MG63 (cell line): Measurements from ENCODE around the gene ARHGEF7. TPM values are rescaled to one million over a fixed set of nuclear protein-coding genes. Genes with fewer than 3 reads are reported as not detected.

ENCODE experiments used
- DNase-seq: peaks from one replicate; pipeline ENCODE4 v3.0.0-alpha.2; 2020
- H3K27me3 ChIP-seq: fragments of 250-450 bp; sonication (Bioruptor Pico); 2 replicates; pipeline ENCODE4 v1.5.1; 2020; ENCODE audit warnings: mild to moderate bottlenecking, moderate library complexity
- H3K36me3 ChIP-seq: fragments of 250-450 bp; sonication (Bioruptor Pico); 2 replicates; pipeline ENCODE4 v1.5.1; 2020; ENCODE audit warnings: mild to moderate bottlenecking, moderate library complexity
- H3K4me3 ChIP-seq: fragments of 250-450 bp; sonication (Bioruptor Pico); 2 replicates; pipeline ENCODE4 v1.5.1; 2020; ENCODE audit warnings: mild to moderate bottlenecking, moderate library complexity
- H3K9me3 ChIP-seq: fragments of 250-450 bp; sonication (Bioruptor Pico); 2 replicates; pipeline ENCODE4 v1.5.1; 2020; ENCODE audit warnings: mild to moderate bottlenecking, moderate library complexity
- total RNA-seq: library from RNA; depleted of rRNA; stranded (reverse); fragments of >200 nt; shearing (Covaris generic); gene quantifications from 2 replicates; pipeline ENCODE4 v1.2.3, GENCODE V29; 2014; ENCODE audit warnings: low replicate concordance

ARHGEF7 gene
- total RNA-seq, 1 experiment from 2014 or later = 9.7 TPM

DNA sequence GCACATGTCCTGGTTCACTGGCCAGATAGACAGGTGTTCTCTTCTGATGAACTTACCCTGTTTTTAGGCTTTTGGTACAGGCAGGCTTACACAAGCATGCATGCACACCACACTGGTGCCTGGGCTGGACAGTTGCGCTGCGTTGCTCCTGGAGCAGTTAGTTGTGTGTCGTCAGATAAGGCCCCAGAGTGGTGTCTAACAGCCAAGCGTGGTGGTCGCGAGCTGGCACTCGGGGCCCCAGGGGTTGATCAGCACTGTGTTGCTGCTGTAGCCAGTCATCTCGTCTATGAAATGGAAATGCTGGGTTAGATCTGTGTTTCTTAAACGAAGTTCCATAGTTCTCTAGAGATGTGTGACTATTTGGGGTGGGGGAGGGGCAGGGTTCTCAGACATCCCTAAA, 180.8 kb downstream of the ARHGEF7 start:
- Histone ChIP-seq H3K36me3 (peaks cover 3% of the 10 kb centered on the region), H3K4me3 (no peak overlapping the region)
- no peak for DNase-seq

DNA sequence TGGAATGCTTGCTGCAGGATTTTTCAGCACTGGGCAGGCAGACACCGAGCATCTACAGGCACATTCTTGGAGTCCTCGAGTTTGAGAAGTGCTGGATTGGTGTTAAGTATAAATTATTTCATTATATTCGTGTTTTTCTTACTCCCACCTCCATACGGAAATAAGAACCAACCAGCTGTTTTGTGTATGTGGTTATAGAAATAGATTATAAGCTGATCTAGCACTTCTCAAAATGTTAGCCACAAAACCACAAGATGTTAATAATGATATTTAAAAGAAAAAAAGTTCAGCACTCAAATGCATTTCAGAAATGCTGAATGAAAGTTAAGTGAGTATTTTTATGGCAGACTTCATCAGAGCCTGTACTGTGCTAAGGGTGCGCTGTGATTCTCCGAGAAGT, 181.3 kb downstream of the ARHGEF7 start:
- Histone ChIP-seq H3K27me3 (no peaks in the 10 kb centered on the region), H3K4me3 (no peak overlapping the region), H3K36me3 (peaks cover 3% of the 10 kb centered on the region), H3K9me3 (no peaks in the 10 kb centered on the region)
- no peak for DNase-seq

More for the DNA sequence above, 180.8 kb downstream of the ARHGEF7 start:
- H3K9me3 ChIP-seq = no peaks in the 10 kb centered on the region
- no peaks in the 10 kb centered on the region for H3K27me3 ChIP-seq

- Histone ChIP-seq H3K9me3 (no peaks in the 10 kb centered on the region), H3K36me3 (peaks cover 10% of the 10 kb centered on the region), H3K27me3 (no peaks in the 10 kb centered on the region), H3K4me3 (no peak overlapping the region)
- DNase-seq = no peak
Measured at GRCh38 chr13:111298214-111298975, 183.3 kb downstream of the ARHGEF7 start.

DNA sequence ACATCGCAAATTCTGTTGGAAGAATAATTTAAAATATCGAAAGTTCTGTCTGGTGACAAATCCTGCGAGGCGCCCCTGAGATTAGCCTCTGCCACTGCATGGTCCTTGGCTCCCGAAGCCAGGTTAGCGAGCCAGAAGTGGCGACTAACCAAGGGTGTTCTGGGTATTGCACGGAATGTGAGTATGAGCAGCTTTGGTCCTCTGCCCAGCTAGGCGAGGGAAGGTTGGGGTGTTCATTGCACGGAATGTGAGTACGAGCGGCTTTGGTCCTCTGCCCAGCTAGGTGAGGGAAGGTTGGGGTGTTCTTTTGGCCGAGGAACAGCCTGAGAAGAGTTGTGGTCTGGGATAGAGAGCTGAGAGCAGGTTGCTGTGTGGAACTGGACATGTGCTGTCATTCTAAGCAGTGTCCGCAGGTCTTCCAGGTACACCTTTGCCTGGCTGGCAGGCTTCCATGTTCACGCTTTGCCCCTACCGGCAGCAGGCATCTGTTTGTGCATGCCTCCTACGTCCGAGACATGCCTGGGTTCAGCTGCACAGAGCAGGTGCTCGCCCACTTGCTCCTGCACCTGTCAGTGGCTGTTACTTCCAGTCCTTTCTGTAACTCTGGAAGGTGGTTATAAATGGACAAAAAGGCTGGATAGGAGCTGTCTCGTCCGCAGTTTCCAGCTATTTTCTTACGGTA, 187.1 kb downstream of the ARHGEF7 start:
- peaks cover 28% of the 10 kb centered on the region for H3K36me3 ChIP-seq
- DNase-seq = no peak
- H3K4me3 ChIP-seq = no peak overlapping the region
- H3K9me3 ChIP-seq = no peaks in the 10 kb centered on the region
- no peaks in the 10 kb centered on the region for H3K27me3 ChIP-seq

DNA sequence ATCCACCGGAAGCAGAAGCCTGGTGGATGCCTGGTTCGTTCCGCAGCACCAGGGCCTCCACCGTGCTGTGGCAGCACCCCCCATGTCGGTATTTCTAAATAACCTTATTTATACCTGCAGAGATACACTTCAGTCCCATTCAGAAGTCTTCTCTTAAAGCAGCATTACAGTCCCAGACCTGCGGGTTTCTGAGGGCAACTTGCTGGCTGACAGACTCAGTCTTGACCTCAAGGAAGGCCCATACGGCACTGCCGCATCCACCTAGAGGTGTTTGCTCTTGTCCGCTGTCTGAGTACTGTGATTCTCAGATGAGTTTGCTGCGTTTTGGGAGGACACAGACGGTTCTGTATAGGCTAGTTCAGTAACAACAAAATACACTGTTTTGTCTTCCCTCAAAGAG, 188.4 kb downstream of the ARHGEF7 start:
- Histone ChIP-seq H3K4me3 (no peak overlapping the region), H3K36me3 (peaks cover 28% of the 10 kb centered on the region), H3K27me3 (no peaks in the 10 kb centered on the region), H3K9me3 (no peaks in the 10 kb centered on the region)
- no peak for DNase-seq

GRCh38 chr13:111304041-111304544, 189.0 kb downstream of the ARHGEF7 start:
- DNase-seq = no peak
- no peaks in the 10 kb centered on the region for H3K9me3 ChIP-seq
- H3K27me3 ChIP-seq = no peaks in the 10 kb centered on the region
- no peak overlapping the region for H3K4me3 ChIP-seq
- H3K36me3 ChIP-seq = peaks cover 28% of the 10 kb centered on the region

DNA sequence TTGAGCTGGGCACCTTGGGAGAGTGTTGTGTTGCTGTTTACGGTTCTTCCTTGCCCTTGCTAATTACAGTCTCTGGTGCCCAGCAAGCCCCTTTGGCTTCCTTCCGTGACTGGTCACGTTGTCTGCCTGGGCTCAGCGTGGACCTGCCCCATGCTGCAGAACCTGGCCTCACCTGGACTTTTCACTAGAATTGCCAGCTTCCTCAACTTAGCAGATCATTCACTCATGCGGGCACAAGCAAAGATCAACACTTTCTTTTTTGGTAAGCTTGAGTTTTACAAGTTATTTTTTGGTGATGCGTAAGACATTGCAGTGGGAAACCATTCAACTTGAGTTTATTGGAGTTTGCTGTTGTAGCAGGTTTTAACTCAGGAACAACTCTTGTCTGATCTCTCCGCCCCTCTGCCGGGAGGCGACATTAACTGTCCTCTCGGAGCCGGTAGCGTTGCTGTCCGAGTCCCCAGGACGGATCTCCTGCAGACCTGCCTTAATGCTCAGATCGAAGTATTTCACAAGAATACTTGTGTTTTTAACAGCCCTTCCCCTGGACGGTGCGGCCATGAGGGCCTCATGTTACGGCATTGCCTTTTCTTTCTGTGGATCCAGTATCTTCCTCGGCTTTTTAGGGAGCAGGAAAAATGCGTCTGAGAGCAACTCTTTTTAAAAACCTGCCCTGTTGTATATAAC, 189.6 kb downstream of the ARHGEF7 start:
- peaks cover 24% of the 10 kb centered on the region for H3K36me3 ChIP-seq
- H3K27me3 ChIP-seq = no peaks in the 10 kb centered on the region
- no peak for DNase-seq
- no peak overlapping the region for H3K4me3 ChIP-seq
- H3K9me3 ChIP-seq = no peaks in the 10 kb centered on the region

DNA sequence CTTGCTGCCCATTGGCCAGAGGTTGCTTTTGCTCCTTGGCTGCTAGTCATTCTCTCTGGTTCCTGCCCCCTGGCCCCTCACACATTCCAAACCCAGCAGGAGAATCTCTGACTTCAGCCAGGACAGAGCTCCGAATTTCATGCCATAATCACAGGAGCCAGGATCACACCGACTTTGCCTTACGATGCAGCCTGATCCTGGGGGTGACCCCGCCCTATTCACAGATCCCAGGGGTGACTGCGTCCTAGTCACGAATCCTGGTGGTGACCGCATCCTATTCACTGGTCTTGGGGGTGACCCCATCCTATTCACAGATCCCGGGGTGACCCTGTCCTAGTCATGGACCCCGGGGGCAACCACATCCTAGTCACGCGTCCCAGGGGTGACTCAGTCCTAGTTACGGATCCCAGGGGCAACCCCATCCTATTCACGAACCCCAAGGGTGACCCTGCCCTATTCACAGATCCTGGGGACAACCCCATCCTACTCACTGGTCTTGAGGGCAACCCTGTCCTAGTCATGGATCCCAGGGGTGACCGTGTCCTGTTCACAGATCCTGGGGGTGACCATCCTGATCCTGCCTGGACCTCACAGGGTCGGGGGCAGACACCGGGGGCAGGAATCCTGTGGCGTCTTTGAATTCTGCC, 198.0 kb downstream of the ARHGEF7 start:
- no peak for DNase-seq
- Histone ChIP-seq H3K4me3 (no peak overlapping the region), H3K27me3 (no peaks in the 10 kb centered on the region), H3K9me3 (no peaks in the 10 kb centered on the region), H3K36me3 (peaks cover 2% of the 10 kb centered on the region)

- DNase-seq = no peak
Measured at GRCh38 chr13:111313911-111314425, 198.9 kb downstream of the ARHGEF7 start.

GRCh38 chr13:111314852-111315251, 199.7 kb downstream of the ARHGEF7 start:
- H3K36me3 ChIP-seq = peaks cover 2% of the 10 kb centered on the region
- no peak overlapping the region for H3K4me3 ChIP-seq
- H3K9me3 ChIP-seq = no peaks in the 10 kb centered on the region
- no peak for DNase-seq
- H3K27me3 ChIP-seq = no peaks in the 10 kb centered on the region

More at GRCh38 chr13:111313911-111314425, 198.9 kb downstream of the ARHGEF7 start:
- Histone ChIP-seq H3K36me3 (peaks cover 2% of the 10 kb centered on the region), H3K27me3 (no peaks in the 10 kb centered on the region), H3K4me3 (no peak overlapping the region), H3K9me3 (no peaks in the 10 kb centered on the region)

- Histone ChIP-seq H3K4me3 (no peak overlapping the region), H3K27me3 (no peaks in the 10 kb centered on the region), H3K9me3 (no peaks in the 10 kb centered on the region), H3K36me3 (peaks cover 2% of the 10 kb centered on the region)
- DNase-seq = no peak
Measured at GRCh38 chr13:111315347-111315995, 200.4 kb downstream of the ARHGEF7 start.

DNA sequence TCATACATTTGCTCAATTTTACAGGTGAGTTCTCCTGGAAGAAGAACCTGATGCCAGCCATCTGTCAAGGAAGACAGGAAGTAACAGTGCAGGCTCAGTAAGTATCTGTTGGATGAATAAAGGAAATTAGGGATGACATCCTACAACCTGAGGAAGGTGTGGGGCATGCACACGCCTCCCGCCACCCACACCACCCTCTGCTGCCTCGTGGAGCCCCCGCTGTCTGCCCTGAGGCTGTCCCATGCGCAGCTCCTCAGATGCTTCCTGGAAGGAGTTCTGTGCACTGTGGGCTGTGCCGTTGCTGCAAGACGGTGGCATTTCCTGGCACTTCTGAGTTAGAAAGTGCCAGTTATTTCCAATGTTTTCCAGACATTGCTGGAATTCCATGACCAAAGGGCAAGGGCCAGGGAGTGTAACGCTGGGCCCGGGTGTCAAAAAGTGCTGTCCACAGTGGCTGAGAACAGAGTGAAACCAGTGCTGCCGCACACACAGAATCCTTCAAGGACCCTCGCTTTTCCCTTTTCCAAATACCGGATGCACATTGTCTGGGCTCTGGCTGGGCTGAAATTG, 201.1 kb downstream of the ARHGEF7 start:
- H3K36me3 ChIP-seq = peaks cover 2% of the 10 kb centered on the region
- H3K4me3 ChIP-seq = no peak overlapping the region
- DNase-seq = no peak
- no peaks in the 10 kb centered on the region for H3K27me3 ChIP-seq
- H3K9me3 ChIP-seq = no peaks in the 10 kb centered on the region

DNA sequence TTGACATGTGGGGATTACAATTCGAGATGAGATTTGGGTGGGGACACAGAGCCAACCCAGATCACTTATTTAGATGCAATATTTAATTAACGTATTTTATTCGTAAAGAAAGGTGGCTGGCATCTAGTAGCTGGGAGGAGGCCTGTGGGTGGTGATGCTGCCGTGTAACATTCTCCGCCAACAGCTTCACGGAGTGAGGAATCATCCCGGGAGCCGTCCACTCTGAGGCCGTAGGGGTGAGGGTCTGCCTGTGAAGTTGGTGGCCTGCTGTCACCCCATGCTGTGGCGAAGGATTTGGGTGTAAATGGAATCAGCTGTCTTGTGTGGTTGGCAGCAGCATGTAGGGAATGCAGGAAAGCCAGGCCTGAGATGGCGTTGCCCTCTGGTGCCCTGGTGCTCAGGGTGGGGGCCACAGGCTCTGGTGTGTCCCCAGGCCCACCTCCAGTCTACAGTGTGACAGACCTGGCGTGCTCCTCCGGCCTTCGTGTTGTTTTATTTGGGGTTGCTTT, 202.0 kb downstream of the ARHGEF7 start:
- Histone ChIP-seq H3K4me3 (no peak overlapping the region), H3K36me3 (peaks cover 2% of the 10 kb centered on the region), H3K27me3 (no peaks in the 10 kb centered on the region), H3K9me3 (no peaks in the 10 kb centered on the region)
- no peak for DNase-seq

- Histone ChIP-seq H3K9me3 (no peaks in the 10 kb centered on the region), H3K27me3 (no peaks in the 10 kb centered on the region), H3K4me3 (no peak overlapping the region), H3K36me3 (no peaks in the 10 kb centered on the region)
- no peak for DNase-seq
Measured at GRCh38 chr13:111317571-111318345, 202.6 kb downstream of the ARHGEF7 start.

DNA sequence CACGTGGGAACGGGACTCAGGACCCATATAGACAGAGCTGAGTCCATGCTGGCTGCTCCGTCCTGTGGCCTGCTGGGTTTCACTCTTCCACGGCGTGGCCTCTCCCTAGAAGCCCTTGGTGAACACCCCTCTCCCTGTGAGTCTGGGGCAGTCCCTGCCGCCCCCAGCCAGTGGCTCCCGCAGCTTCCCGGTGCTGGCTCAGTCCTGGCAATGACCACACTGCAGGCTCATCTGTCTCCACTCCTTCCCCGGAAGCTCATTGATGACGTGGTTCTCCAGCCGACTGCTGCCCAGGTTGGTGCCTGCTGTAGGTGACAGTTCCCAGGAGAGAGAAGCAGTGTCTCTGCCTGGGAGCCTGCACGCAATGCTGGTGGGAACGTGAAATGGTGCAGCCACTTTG, 203.3 kb downstream of the ARHGEF7 start:
- Histone ChIP-seq H3K27me3 (no peaks in the 10 kb centered on the region), H3K4me3 (no peak overlapping the region), H3K36me3 (no peaks in the 10 kb centered on the region), H3K9me3 (no peaks in the 10 kb centered on the region)
- no peak for DNase-seq
